ENCODE data around the gene SBDS.
"Not testable (repeated sequence)": the region's sequence is repeated elsewhere in the genome, so short reads cannot be mapped to it uniquely, and the experiment has no call there.

DNA sequence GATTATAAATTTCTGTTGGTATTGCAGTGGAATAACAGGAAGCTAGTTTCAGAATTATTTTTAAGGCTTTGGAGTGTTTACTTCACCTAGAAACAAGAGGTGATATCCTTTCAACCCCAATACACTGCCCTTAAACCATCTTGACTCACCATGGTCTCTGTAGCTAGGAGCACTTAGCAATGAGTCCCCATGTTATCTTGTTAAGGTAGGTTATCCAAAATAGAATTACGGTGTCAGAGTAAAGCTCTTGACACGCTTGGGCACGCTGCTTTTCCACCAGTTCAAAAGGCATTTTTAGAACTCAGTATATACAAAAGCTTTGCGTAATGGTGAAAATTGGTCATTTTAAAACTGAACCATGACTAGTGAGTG lies 48.2 kb upstream of the SBDS start:
- TF ChIP-seq, protein P1, sequence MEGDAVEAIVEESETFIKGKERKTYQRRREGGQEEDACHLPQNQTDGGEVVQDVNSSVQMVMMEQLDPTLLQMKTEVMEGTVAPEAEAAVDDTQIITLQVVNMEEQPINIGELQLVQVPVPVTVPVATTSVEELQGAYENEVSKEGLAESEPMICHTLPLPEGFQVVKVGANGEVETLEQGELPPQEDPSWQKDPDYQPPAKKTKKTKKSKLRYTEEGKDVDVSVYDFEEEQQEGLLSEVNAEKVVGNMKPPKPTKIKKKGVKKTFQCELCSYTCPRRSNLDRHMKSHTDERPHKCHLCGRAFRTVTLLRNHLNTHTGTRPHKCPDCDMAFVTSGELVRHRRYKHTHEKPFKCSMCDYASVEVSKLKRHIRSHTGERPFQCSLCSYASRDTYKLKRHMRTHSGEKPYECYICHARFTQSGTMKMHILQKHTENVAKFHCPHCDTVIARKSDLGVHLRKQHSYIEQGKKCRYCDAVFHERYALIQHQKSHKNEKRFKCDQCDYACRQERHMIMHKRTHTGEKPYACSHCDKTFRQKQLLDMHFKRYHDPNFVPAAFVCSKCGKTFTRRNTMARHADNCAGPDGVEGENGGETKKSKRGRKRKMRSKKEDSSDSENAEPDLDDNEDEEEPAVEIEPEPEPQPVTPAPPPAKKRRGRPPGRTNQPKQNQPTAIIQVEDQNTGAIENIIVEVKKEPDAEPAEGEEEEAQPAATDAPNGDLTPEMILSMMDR (conservative IDR thresholded peaks at IDR 0.05; ENCODE audit: low read length) = not testable (repeated sequence)
- TF ChIP-seq EZH2phosphoT487 (IDR thresholded peaks at IDR 0.05; ENCODE audit: borderline replicate concordance, low read depth, low read length) = not testable (repeated sequence)

Measured in OCI-LY7 (cell line).